A549 (cell line): ENCODE measurements around the gene FBXO11. TPM values are rescaled to one million over a fixed set of nuclear protein-coding genes. Genes with fewer than 3 reads are reported as not detected.

ENCODE experiments used
- ATAC-seq, 2 experiments: fragments of 200-7000 bp in 1 of 2; fragments of >200 bp in 1 of 2; cut with Nextera tagmentation in 1 of 2; cut with Tn5 transposase in 1 of 2; 3 replicates each; pipeline versions ENCODE4 v1.8.0 to v1.9.1; 2018 to 2020; ENCODE audit warnings: mild to moderate bottlenecking in 1 of 2, moderate library complexity in 1 of 2
- CTCF ChIA-PET: fragments of 300-600 bp; sonication (Branson Sonifier 250); formaldehyde crosslinking; extraction: SDS; loops from one replicate; lab custom pipeline; 2021; ENCODE audit warnings: antibody characterized with exemption, inconsistent platforms; lab: Yijun Ruan, JAX
- POLR2A ChIA-PET: fragments of 350-600 bp; formaldehyde crosslinking; extraction: SDS; loops from one replicate; lab custom pipeline; 2021; ENCODE audit warnings: antibody characterized with exemption, inconsistent platforms; lab: Yijun Ruan, JAX
- DNase-seq, 2 experiments: peaks; one replicate each; pipeline versions ENCODE4 v3.0.0 to v3.0.0-alpha.2; 2011 to 2016; ENCODE audit warnings: low read depth in 1 of 2, low spot score in 1 of 2
- FAIRE-seq: peaks from 2 replicates; lab custom pipeline; 2011; peaks lifted over from hg19 to GRCh38; lab: Jason Lieb, UNC
- H3K27ac ChIP-seq, 2 experiments: fragments of >200 bp; sonication (Bioruptor Twin); formaldehyde crosslinking; 3 replicates each; pipeline ENCODE4 v1.5.1; 2016 to 2017
- H3K4me1 ChIP-seq: fragments of >200 bp; sonication (Bioruptor Twin); formaldehyde crosslinking; 3 replicates; pipeline ENCODE4 v1.6.1; 2016
- H3K4me2 ChIP-seq: fragments of >200 bp; sonication (Bioruptor Twin); formaldehyde crosslinking; 3 replicates; pipeline ENCODE4 v1.6.1; 2016
- H3K4me3 ChIP-seq: fragments of >200 bp; sonication (Bioruptor Twin); formaldehyde crosslinking; 3 replicates; pipeline ENCODE4 v1.5.1; 2016
- H3K9me3 ChIP-seq: fragments of >200 bp; sonication (Bioruptor Twin); formaldehyde crosslinking; 3 replicates; pipeline ENCODE4 v1.6.1; 2016
- BCL3 ChIP-seq: fragments of >200 bp; sonication (Bioruptor Twin); formaldehyde crosslinking; IDR thresholded peaks from 3 replicates; pipeline ENCODE4 v1.6.1; 2016
- CEBPB ChIP-seq, 2 experiments: fragments of >200 bp in 1 of 2; sonication (Bioruptor Twin) in 1 of 2; formaldehyde crosslinking in 1 of 2; IDR thresholded peaks; 2 replicates each; pipeline ENCODE4 v1.6.1; 2012 to 2016
- CTCF ChIP-seq: fragments of >200 bp; sonication (Bioruptor Twin); formaldehyde crosslinking; IDR thresholded peaks from 3 replicates; pipeline ENCODE4 v1.5.1; 2016
- EHF ChIP-seq: fragments of 250-450 bp; sonication (Bioruptor Pico); IDR thresholded peaks from 2 replicates; pipeline ENCODE4 v1.5.0; 2020; ENCODE audit warnings: mild to moderate bottlenecking
- FOXS1 ChIP-seq: fragments of 250-450 bp; sonication (Bioruptor Pico); IDR thresholded peaks from 2 replicates; pipeline ENCODE4 v1.5.0; 2020; ENCODE audit warnings: mild to moderate bottlenecking, moderate library complexity
- HDAC2 ChIP-seq: fragments of 200-600 bp; sonication (generic); IDR thresholded peaks from 2 replicates; pipeline ENCODE4 v1.6.1; 2016
- HEYL ChIP-seq: fragments of 250-450 bp; sonication (Bioruptor Pico); IDR thresholded peaks from 2 replicates; pipeline ENCODE4 v1.8.0; 2021; ENCODE audit warnings: mild to moderate bottlenecking, moderate library complexity
- HOXB13 ChIP-seq: fragments of 250-450 bp; sonication (Bioruptor Pico); IDR thresholded peaks from 2 replicates; pipeline ENCODE4 v1.5.0; 2020; ENCODE audit warnings: low read depth, mild to moderate bottlenecking, moderate library complexity
- JUN ChIP-seq, 2 experiments: fragments of >200 bp; sonication (Bioruptor Twin); formaldehyde crosslinking; IDR thresholded peaks; 2 replicates in 1 of 2; 3 replicates in 1 of 2; pipeline ENCODE4 v1.6.1; 2016 to 2017
- JUNB ChIP-seq: fragments of >200 bp; sonication (Bioruptor Twin); formaldehyde crosslinking; IDR thresholded peaks from 2 replicates; pipeline ENCODE4 v1.6.1; 2016
- KDM1A ChIP-seq: fragments of 200-600 bp; sonication (generic); IDR thresholded peaks from 2 replicates; pipeline ENCODE4 v1.6.1; 2016; ENCODE audit warnings: low read depth, mild to moderate bottlenecking
- KDM5A ChIP-seq: fragments of 200-600 bp; sonication (generic); IDR thresholded peaks from 2 replicates; pipeline ENCODE4 v1.6.1; 2016; ENCODE audit warnings: antibody characterized with exemption, mild to moderate bottlenecking
- MYC ChIP-seq: IDR thresholded peaks from 2 replicates; pipeline ENCODE4 v1.6.1; 2012; ENCODE audit warnings: mild to moderate bottlenecking, inconsistent platforms, low read length, improper control_type of control experiment, borderline replicate concordance
- NFE2L2 ChIP-seq: fragments of 150-350 bp; conservative IDR thresholded peaks from 2 replicates; pipeline ENCODE4 v1.6.1; 2014; ENCODE audit warnings: low read length
- NPAS2 ChIP-seq: fragments of 250-450 bp; sonication (Bioruptor Pico); IDR thresholded peaks from 2 replicates; pipeline ENCODE4 v1.8.0; 2022; ENCODE audit warnings: mild to moderate bottlenecking, moderate library complexity, borderline replicate concordance
- NR3C1 ChIP-seq: fragments of >200 bp; sonication (Bioruptor Twin); formaldehyde crosslinking; IDR thresholded peaks from 3 replicates; pipeline ENCODE4 v1.6.1; 2017
- RAD21 ChIP-seq, 2 experiments: fragments of >200 bp in 1 of 2; sonication (Bioruptor Twin) in 1 of 2; formaldehyde crosslinking in 1 of 2; IDR thresholded peaks in 1 of 2; conservative IDR thresholded peaks in 1 of 2; 2 replicates in 1 of 2; 3 replicates in 1 of 2; pipeline ENCODE4 v1.6.1; 2012 to 2018; ENCODE audit warnings: inconsistent platforms in 1 of 2
- RNF2 ChIP-seq: fragments of 200-600 bp; sonication (generic); IDR thresholded peaks from 2 replicates; pipeline ENCODE4 v1.6.1; 2016; ENCODE audit warnings: low read depth, mild to moderate bottlenecking, antibody characterized with exemption, moderate library complexity, borderline replicate concordance
- SREBF2 ChIP-seq: fragments of 450-650 bp; IDR thresholded peaks from 2 replicates; pipeline ENCODE4 v1.6.1; 2014; ENCODE audit warnings: mild to moderate bottlenecking, moderate library complexity
- TFCP2L1 ChIP-seq: fragments of 250-450 bp; sonication (Bioruptor Pico); IDR thresholded peaks from 2 replicates; pipeline ENCODE4 v1.5.0; 2021; ENCODE audit warnings: mild to moderate bottlenecking
- WGBS: methylation state at CpG from one replicate; pipeline ENCODE4 v1.1.6; 2017; ENCODE audit errors: missing lambda C conversion rate; 5-methylcytosine and 5-hydroxymethylcytosine counted together
- polyA plus RNA-seq, 4 experiments: library from polyadenylated mRNA; depleted of rRNA in 3 of 4; stranded (reverse); fragments of >200 nt; fragmentation: RNase III in 1 of 4; extraction: RNeasy Plus Mini Kit Qiagen cat#74134 plus additional on column Dnase treatment in 1 of 4; gene quantifications; 2 replicates in 3 of 4; 3 replicates in 1 of 4; pipeline ENCODE4 v1.2.3, GENCODE V29; 2011 to 2017
- TF ChIP-seq, protein P1 (sequence below): fragments of 200-600 bp; sonication (generic); IDR thresholded peaks from 2 replicates; pipeline ENCODE4 v1.6.1; 2016; ENCODE audit warnings: antibody characterized with exemption, mild to moderate bottlenecking, moderate library complexity

FBXO11 gene
- polyA plus RNA-seq, 2 of the 4 experiments (the other 2 are of a cell fraction) = 51.1 to 61.4 TPM

DNA sequence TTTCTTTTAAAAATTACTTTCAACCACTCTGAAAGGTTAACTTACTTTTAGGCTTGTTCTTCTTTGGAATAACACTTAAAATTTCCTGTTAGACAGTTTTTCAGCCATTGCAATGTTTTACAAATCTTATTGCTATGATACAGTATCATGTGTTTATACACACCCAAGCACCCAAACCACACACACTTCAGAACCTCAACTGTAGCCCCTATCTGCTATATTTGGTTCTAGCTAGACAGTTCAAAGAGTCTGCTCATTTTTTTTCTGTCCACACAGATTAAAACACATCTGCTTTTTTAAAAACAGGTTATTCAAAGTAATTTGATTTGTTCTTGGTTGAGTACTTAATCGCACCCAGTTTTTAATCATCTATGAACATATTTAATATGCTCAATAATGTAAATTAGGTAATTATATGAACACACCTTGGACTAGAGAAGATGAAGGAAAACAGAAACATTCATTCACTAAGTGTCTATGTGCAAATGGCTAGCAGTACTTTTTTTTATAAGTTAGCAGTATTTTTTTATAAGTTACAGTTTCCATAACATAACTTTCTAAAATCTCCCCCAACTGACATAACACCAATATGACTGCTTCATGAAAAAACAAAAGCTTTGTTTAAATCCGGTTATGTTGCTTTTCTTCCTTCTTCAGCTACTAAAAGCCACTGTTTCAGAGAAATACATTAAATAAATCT, 17.6 kb downstream of the FBXO11 start:
- H3K9me3 ChIP-seq = no peaks in the 10 kb centered on the region
- H3K27ac ChIP-seq = no peak overlapping the region
- ChIA-PET CTCF (interaction anchor here (1.3 kb wide), 1 partner anchor 46 kb away, joined by 3 read pairs; no protein-coding TSS in a partner anchor), POLR2A (no interaction called here)
- TF ChIP-seq KDM5A (no peak), FOXS1 (CRISPR knock-in tag) (no peak)
- DNase-seq = no peak
- no peak for ATAC-seq
- no peak for FAIRE-seq
- WGBS = 87% methylated on average over 2 of the region's 2 CpGs
- no peak overlapping the region for H3K4me2 ChIP-seq
- no peak overlapping the region for H3K4me3 ChIP-seq
- peaks cover 26% of the 10 kb centered on the region for H3K4me1 ChIP-seq

DNA sequence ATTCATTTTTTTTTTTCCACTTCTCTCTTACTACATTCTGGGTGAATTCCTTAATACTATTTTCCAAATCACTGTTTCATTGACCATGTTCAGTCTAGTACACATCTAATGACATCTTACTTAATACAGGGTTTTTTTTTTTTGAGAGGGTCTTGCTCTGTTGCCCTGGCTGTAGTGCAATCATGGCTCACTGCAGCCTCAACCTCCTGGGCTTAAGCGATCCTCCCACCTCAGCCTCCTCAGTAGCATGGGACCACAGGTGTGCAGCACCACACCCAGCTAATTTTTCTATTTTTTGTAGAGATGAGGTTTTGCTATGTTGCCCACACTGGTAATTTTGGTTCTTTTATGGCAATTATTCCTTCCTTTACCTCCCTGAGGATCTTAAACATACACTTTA, 29.4 kb downstream of the FBXO11 start:
- ChIA-PET CTCF (interaction anchor here (0.5 to 1.4 kb wide), 3 partner anchors 19 to 230 kb away, joined by 3 to 4 read pairs (median 3); no protein-coding TSS in a partner anchor), POLR2A (no interaction called here)
- H3K4me3 ChIP-seq = no peak overlapping the region
- H3K27ac ChIP-seq = no peak overlapping the region
- 97% methylated on average over 1 of the region's 1 CpG for WGBS
- no peak overlapping the region for H3K4me2 ChIP-seq
- DNase-seq = no peak
- no peak for TF ChIP-seq BCL3
- TF ChIP-seq JUNB = no peak
- TF ChIP-seq MYC = no peak
- TF ChIP-seq EHF (CRISPR knock-in tag) = no peak
- TF ChIP-seq SREBF2 = no peak
- TF ChIP-seq NR3C1 = no peak
- TF ChIP-seq, protein P1, sequence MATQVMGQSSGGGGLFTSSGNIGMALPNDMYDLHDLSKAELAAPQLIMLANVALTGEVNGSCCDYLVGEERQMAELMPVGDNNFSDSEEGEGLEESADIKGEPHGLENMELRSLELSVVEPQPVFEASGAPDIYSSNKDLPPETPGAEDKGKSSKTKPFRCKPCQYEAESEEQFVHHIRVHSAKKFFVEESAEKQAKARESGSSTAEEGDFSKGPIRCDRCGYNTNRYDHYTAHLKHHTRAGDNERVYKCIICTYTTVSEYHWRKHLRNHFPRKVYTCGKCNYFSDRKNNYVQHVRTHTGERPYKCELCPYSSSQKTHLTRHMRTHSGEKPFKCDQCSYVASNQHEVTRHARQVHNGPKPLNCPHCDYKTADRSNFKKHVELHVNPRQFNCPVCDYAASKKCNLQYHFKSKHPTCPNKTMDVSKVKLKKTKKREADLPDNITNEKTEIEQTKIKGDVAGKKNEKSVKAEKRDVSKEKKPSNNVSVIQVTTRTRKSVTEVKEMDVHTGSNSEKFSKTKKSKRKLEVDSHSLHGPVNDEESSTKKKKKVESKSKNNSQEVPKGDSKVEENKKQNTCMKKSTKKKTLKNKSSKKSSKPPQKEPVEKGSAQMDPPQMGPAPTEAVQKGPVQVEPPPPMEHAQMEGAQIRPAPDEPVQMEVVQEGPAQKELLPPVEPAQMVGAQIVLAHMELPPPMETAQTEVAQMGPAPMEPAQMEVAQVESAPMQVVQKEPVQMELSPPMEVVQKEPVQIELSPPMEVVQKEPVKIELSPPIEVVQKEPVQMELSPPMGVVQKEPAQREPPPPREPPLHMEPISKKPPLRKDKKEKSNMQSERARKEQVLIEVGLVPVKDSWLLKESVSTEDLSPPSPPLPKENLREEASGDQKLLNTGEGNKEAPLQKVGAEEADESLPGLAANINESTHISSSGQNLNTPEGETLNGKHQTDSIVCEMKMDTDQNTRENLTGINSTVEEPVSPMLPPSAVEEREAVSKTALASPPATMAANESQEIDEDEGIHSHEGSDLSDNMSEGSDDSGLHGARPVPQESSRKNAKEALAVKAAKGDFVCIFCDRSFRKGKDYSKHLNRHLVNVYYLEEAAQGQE = no peak
- no peak for TF ChIP-seq HDAC2
- TF ChIP-seq TFCP2L1 (CRISPR knock-in tag) = no peak
- no peak for TF ChIP-seq NFE2L2
- no peak for TF ChIP-seq RAD21 (conservative IDR thresholded peaks at IDR 0.05 in 1 of 2, IDR thresholded peaks at IDR 0.05 in 1 of 2)
- TF ChIP-seq HOXB13 (CRISPR knock-in tag) = no peak
- TF ChIP-seq JUN (IDR thresholded peaks at IDR 0.05) = no peak
- no peak for TF ChIP-seq RNF2
- TF ChIP-seq HEYL (CRISPR knock-in tag) = no peak
- FAIRE-seq = no peak
- H3K4me1 ChIP-seq = no peaks in the 10 kb centered on the region
- ATAC-seq = no peak
- H3K9me3 ChIP-seq = no peaks in the 10 kb centered on the region

- DNase-seq = no peak
- no peak overlapping the region for H3K4me2 ChIP-seq
- H3K4me3 ChIP-seq = no peak overlapping the region
- POLR2A ChIA-PET = interaction anchor here (0.6 kb wide), 1 partner anchor 578 kb away, joined by 3 read pairs; no protein-coding TSS in a partner anchor
- H3K9me3 ChIP-seq = no peaks in the 10 kb centered on the region
- ATAC-seq = no peak
- no peak overlapping the region for H3K27ac ChIP-seq
- CTCF ChIA-PET = interaction anchor here (0.5 to 2.1 kb wide), 4 partner anchors 10 to 553 kb away, joined by 3 to 8 read pairs (median 3); no protein-coding TSS in a partner anchor
- WGBS = 93% methylated on average over 2 of the region's 2 CpGs
- FAIRE-seq = no peak
- H3K4me1 ChIP-seq = peaks cover 2% of the 10 kb centered on the region; the same call in 2 of the 3 replicates
- TF ChIP-seq CTCF (no peak), CEBPB (IDR thresholded peaks at IDR 0.05) (no peak), KDM1A (no peak), NPAS2 (CRISPR knock-in tag) (no peak)
These were observed 33.4 kb downstream of the FBXO11 start for GRCh38 chr2:47872941-47873340.
